NT2/D1 (cell line): ENCODE measurements around the gene VMP1.
A peak's percentile ranks its signal among the peaks of the same experiment; 100 is the strongest.

ENCODE experiments used
- DNase-seq: peaks from one replicate; pipeline ENCODE4 v3.0.0-alpha.2; 2011; ENCODE audit warnings: low read depth, low spot score
- H3K27me3 ChIP-seq: 2 replicates; pipeline ENCODE4 v1.6.0; 2011; ENCODE audit warnings: mild to moderate bottlenecking; ENCODE audit not compliant: insufficient read length, insufficient read depth
- H3K36me3 ChIP-seq: 2 replicates; pipeline ENCODE4 v1.6.1; 2011; ENCODE audit warnings: mild to moderate bottlenecking, low read length, mixed read lengths; ENCODE audit not compliant: insufficient read depth, insufficient read length
- H3K4me1 ChIP-seq: 2 replicates; pipeline ENCODE4 v1.5.1; 2011; ENCODE audit not compliant: insufficient read depth, insufficient read length
- H3K4me3 ChIP-seq: 2 replicates; pipeline ENCODE4 v1.5.1; 2011; ENCODE audit warnings: low read depth; ENCODE audit not compliant: insufficient read length
- H3K9ac ChIP-seq: 2 replicates; pipeline ENCODE4 v1.6.0; 2011; ENCODE audit warnings: low read depth; ENCODE audit not compliant: insufficient read length
- H3K9me3 ChIP-seq: 2 replicates; pipeline ENCODE4 v1.5.1; 2011; ENCODE audit warnings: mild to moderate bottlenecking, low read length; ENCODE audit not compliant: insufficient read depth
- SUZ12 ChIP-seq: IDR thresholded peaks from 2 replicates; pipeline ENCODE4 v1.6.1; 2011; ENCODE audit not compliant: insufficient read length, insufficient read depth; ENCODE audit errors: extremely low read depth
- YY1 ChIP-seq: IDR thresholded peaks from 2 replicates; pipeline ENCODE4 v1.6.1; 2011; ENCODE audit not compliant: insufficient read length, insufficient read depth
- ZNF274 ChIP-seq: IDR thresholded peaks from 2 replicates; pipeline ENCODE4 v1.6.1; 2011; ENCODE audit warnings: mild to moderate bottlenecking, low read depth, low read length

The VMP1 gene

GRCh38 chr17:59707149-59707970, at the start of gene VMP1, which contains the start of gene PTRH2:
TSS of gene VMP1 (plus strand) at chr17:59707654. CDS start at chr17:59731447, 23,793 bp downstream.
TSS of gene PTRH2 (minus strand) at chr17:59707430. CDS start at chr17:59697978, 9,452 bp downstream.
- TF ChIP-seq YY1, result no peak
- no peak for TF ChIP-seq SUZ12
- TF ChIP-seq ZNF274, result no peak
- peaks cover 33% of the 10 kb centered on the region for H3K36me3 ChIP-seq
- peak; percentile 98 for DNase-seq
- H3K4me1 ChIP-seq, result no peaks in the 10 kb centered on the region
- peak within 1 kb of the TSS; percentile 96 for H3K9ac ChIP-seq
- peak within 1 kb of the TSS; percentile 98 for H3K4me3 ChIP-seq
- H3K9me3 ChIP-seq, result no peaks in the 10 kb centered on the region
- H3K27me3 ChIP-seq, result no peaks in the 10 kb centered on the region

GRCh38 chr17:59666235-59666634, 41.2 kb upstream of the VMP1 start:
- Histone ChIP-seq H3K9ac (no peak overlapping the region), H3K4me1 (no peaks in the 10 kb centered on the region), H3K36me3 (peaks cover 96% of the 10 kb centered on the region), H3K4me3 (no peak overlapping the region), H3K9me3 (no peaks in the 10 kb centered on the region), H3K27me3 (no peaks in the 10 kb centered on the region)
- no peak for DNase-seq
- no peak for TF ChIP-seq SUZ12
- no peak for TF ChIP-seq ZNF274

DNA sequence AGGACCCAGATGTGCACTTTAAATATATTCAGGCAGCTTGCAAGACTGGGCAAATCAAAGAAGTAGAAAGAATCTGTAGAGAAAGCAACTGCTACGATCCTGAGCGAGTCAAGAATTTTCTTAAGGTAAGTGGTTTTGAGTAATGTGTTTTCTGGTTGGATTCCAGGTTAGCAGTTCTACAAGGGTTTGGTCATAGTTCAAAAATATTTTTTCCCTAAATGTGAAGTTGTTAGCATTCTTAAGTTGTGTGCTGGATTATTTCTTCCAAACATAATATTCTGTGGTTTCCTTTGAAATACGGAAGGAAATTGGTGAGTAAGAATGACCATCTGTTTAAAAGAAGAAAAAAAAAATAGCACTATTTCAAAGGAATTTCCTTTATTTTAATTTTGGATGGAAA, 38.6 kb upstream of the VMP1 start:
- Histone ChIP-seq H3K27me3 (no peaks in the 10 kb centered on the region), H3K4me3 (no peak overlapping the region), H3K9me3 (no peaks in the 10 kb centered on the region), H3K9ac (no peak overlapping the region), H3K4me1 (no peaks in the 10 kb centered on the region), H3K36me3 (peaks cover 97% of the 10 kb centered on the region)
- no peak for TF ChIP-seq SUZ12
- no peak for TF ChIP-seq ZNF274
- no peak for TF ChIP-seq YY1
- DNase-seq, result no peak

DNA sequence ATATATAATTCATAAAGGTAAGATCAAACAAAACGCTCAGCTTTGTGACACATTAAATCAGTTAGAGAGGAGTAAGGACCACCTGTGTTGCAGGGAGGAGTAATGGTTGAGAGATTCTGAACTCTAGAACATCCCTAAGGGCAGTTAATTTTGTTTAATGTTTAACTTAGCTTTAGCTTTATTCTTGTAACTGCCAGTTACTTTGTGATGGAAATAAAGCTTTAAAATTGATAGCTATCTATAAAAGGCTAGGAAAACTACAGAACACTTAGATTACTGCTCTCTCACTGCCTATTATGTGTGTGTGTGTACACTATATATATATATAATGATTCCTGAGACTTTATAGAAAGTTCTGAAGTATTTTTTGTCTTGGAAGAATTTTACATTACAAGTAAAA, 38.0 kb upstream of the VMP1 start:
- Histone ChIP-seq H3K36me3 (peaks cover 97% of the 10 kb centered on the region), H3K4me1 (no peaks in the 10 kb centered on the region), H3K4me3 (no peak overlapping the region), H3K27me3 (no peaks in the 10 kb centered on the region), H3K9me3 (no peaks in the 10 kb centered on the region), H3K9ac (no peak overlapping the region)
- DNase-seq, result no peak
- TF ChIP-seq YY1 (no peak), ZNF274 (no peak), SUZ12 (no peak)

DNA sequence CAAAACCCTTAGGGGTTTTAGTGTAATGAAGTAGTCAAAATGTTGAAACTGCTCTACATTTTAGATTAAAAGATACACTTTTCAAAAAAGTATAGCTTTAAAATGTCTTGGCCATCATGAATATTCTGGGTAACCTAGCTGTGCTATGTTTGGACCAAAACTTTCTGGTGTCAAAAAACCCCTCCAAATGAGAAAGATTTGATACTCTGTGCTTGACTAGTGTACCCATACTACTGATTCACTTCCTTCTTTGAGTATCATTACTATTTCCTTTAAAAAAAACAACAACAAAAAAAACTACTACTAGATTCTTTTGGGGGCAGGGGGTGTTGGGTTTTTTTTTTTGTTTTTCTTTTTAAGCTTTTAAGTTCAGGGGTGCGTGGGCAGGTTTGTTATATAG, 37.5 kb upstream of the VMP1 start:
- Histone ChIP-seq H3K9ac (no peak overlapping the region), H3K27me3 (no peaks in the 10 kb centered on the region), H3K9me3 (no peaks in the 10 kb centered on the region), H3K36me3 (peaks cover 97% of the 10 kb centered on the region), H3K4me3 (no peak overlapping the region), H3K4me1 (no peaks in the 10 kb centered on the region)
- TF ChIP-seq YY1 (no peak), SUZ12 (no peak), ZNF274 (no peak)
- DNase-seq, result no peak

GRCh38 chr17:59671386-59671785, 36.1 kb upstream of the VMP1 start:
- Histone ChIP-seq H3K4me3 (no peak overlapping the region), H3K9ac (no peak overlapping the region), H3K4me1 (no peaks in the 10 kb centered on the region), H3K36me3 (peaks cover 96% of the 10 kb centered on the region), H3K9me3 (no peaks in the 10 kb centered on the region), H3K27me3 (no peaks in the 10 kb centered on the region)
- TF ChIP-seq SUZ12, result no peak
- no peak for TF ChIP-seq YY1
- TF ChIP-seq ZNF274, result no peak
- no peak for DNase-seq

DNA sequence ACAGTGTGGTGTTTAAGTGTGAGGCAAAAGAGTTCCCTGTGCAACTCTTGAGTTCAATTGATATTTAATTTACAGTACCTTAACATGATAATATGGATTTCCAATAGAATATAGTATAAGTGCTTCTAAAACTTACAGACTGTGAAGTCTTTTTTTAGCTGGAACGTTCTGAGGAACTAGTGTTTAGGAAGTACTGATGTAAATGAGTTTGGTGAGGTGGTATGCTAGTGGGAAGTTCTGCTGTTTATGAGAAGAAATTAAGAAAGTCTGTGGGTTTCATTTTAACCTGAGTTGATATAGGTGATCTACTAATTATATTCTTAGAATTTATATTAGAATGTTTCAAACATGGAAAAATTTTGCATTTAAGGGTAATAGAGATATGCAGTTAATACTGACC, 32.2 kb upstream of the VMP1 start:
- Histone ChIP-seq H3K36me3 (peaks cover 95% of the 10 kb centered on the region), H3K4me3 (no peak overlapping the region), H3K27me3 (no peaks in the 10 kb centered on the region), H3K9ac (no peak overlapping the region), H3K9me3 (no peaks in the 10 kb centered on the region), H3K4me1 (no peaks in the 10 kb centered on the region)
- TF ChIP-seq ZNF274, result no peak
- TF ChIP-seq SUZ12, result no peak
- TF ChIP-seq YY1, result no peak
- no peak for DNase-seq
